ENCODE measurements around the gene NR5A1.

NR5A1 gene

DNA sequence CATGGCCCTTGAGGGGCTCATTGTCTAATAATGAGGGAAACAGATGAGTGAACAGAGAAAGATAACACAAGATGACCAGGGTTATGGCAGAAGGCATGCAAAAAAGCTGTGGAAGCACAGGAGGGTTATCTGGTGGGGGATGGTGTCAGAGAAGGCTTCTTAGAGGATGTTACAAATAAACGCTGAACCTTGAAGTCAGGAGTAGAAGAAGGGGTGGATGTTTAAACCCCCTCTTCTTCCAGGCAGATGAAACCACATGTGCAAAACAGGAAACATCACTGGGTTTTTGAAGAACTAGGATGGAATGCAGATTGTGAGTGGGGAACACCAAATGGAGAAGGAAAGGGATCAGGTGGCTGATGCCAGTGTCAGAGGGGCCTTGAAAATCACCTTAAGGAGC, 41.8 kb upstream of the NR5A1 start:
- no peak for DNase-seq (ENCODE audit: low read depth)
- no peak overlapping the region for H3K4me3 ChIP-seq (ENCODE audit: low read length)
- TF ChIP-seq, protein P1, sequence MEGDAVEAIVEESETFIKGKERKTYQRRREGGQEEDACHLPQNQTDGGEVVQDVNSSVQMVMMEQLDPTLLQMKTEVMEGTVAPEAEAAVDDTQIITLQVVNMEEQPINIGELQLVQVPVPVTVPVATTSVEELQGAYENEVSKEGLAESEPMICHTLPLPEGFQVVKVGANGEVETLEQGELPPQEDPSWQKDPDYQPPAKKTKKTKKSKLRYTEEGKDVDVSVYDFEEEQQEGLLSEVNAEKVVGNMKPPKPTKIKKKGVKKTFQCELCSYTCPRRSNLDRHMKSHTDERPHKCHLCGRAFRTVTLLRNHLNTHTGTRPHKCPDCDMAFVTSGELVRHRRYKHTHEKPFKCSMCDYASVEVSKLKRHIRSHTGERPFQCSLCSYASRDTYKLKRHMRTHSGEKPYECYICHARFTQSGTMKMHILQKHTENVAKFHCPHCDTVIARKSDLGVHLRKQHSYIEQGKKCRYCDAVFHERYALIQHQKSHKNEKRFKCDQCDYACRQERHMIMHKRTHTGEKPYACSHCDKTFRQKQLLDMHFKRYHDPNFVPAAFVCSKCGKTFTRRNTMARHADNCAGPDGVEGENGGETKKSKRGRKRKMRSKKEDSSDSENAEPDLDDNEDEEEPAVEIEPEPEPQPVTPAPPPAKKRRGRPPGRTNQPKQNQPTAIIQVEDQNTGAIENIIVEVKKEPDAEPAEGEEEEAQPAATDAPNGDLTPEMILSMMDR (conservative IDR thresholded peaks at IDR 0.05; ENCODE audit: low read depth, low read length), result no peak

DNA sequence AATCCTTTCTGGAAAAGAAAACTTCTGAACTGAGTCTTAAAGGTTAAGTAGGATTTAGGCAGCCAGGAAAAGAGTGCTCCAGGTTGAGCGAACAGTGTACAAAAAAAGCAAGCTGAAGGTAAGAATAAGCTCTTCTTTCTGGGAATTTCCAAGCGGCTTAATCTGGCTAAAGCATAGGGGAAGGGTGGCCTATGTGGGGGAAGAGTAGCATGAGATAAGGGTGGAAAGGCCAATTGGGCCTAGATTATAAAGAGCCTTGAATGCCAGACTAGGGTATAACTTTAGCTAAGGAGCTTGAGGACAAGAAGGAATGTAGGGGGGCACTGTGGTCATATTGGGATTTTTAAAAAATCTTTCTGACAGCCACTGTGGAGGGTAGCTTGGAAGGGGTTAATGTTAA, 37.3 kb upstream of the NR5A1 start:
- TF ChIP-seq, protein P1 (conservative IDR thresholded peaks at IDR 0.05; ENCODE audit: low read depth, low read length), result no peak
- no peak for DNase-seq (ENCODE audit: low read depth)
- no peak overlapping the region for H3K4me3 ChIP-seq (ENCODE audit: low read length)

DNA sequence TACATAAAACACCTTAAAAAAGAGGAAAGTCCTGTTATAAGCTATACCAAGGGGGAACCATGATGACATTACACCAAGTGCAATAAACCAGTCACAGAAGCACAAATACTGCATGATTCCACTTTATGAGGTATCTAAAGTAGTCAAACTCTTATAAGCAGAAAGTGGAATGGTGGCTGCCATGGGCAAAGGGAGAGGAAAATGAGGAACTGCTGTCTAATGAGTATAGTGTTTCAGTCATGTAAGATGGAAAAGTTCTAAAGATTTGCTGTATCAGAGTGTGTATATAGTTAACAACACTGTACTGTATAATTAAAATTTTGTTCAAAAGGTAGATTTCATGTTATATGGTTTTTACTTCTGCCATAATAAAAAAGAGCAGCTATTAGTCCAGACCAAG, 34.6 kb upstream of the NR5A1 start:
- TF ChIP-seq, protein P1 (conservative IDR thresholded peaks at IDR 0.05; ENCODE audit: low read depth, low read length), result no peak

DNA sequence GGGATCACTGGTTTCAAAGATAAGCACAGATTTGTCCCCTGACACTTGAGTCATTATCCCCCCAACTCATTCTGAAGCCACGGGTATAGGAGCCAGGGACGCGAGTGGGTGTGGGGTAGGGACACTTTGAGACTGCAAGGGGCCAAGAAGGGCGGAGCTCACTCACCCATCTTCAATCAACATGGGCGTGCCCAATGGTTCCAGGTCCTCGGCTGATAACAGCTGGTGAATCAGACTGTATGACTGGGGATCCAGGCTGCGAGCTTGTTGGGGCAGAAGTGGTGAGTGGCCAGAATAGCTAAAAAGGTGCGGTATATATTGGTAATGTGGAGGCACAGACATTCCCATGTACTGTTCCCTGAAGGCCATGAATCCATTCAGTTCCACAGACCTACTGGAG, 30.7 kb upstream of the NR5A1 start:
- no peak overlapping the region for H3K4me3 ChIP-seq (ENCODE audit: low read length)
- TF ChIP-seq, protein P1 (conservative IDR thresholded peaks at IDR 0.05; ENCODE audit: low read depth, low read length), result no peak
- no peak for DNase-seq (ENCODE audit: low read depth)

More for the DNA sequence above, 34.6 kb upstream of the NR5A1 start:
- DNase-seq (ENCODE audit: low read depth), result no peak
- no peak overlapping the region for H3K4me3 ChIP-seq (ENCODE audit: low read length)

DNA sequence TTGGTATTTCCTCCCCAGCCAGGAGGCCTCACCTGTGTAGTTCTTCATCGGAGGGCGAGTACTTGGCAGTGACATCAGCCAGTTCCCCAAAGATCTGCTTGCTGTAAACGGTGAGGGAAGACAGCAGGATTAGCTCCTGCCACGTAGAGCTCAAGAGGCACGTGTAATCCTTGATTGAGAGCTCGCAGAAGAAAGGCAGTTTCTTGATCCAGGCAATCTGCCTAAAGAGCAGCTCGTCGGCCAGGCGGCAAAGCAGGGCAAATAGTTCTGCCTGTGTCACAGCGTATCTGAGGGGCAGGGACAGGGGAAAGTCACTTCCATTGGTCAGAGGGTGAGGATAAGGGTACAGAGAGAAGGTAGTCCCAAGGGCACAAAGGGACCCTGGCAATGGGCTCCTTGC, 28.6 kb upstream of the NR5A1 start:
- DNase-seq (ENCODE audit: low read depth), result no peak
- TF ChIP-seq, protein P1 (conservative IDR thresholded peaks at IDR 0.05; ENCODE audit: low read depth, low read length), result no peak
- no peak overlapping the region for H3K4me3 ChIP-seq (ENCODE audit: low read length)

DNA sequence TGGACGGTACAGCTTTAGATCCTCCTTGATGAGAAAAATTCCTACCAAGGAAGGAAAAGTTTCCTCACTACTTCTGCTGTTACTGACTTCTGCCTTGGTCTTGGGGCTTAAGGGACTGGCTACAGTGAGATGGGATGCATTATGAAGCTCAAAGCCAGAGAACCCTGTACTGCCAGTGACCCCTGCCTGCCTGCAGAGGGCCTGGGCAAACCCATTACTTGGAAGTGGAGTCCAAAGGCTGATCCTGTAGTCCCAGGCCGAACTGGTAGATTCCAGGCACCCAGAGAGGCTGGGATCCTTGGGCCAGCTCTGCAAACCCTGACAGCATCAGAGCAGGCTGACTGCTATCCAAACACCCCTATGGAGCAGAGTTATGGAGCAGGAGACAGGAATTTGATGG, 25.7 kb upstream of the NR5A1 start:
- no peak for DNase-seq (ENCODE audit: low read depth)
- no peak overlapping the region for H3K4me3 ChIP-seq (ENCODE audit: low read length)
- TF ChIP-seq, protein P1 (conservative IDR thresholded peaks at IDR 0.05; ENCODE audit: low read depth, low read length), result peak; percentile 7

DNA sequence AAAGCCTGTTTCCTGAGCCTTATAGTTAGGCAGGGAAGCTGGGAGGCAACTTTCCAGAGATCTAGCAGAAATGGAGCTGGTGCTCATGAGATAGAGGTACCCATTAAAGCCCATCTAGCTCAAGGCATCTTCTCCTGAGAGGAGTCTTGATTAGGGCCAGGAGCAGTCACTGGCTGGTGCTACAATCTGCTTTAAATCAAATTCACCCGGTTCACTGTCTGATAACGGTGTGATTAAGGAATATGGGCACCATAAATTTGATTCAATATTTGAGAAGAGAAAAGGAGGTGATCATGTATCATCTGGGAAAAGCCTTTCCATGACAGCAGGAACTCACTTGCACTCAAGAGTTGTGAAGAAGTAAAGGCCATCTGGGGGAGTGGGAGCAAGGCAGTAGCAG, 23.9 kb upstream of the NR5A1 start:
- TF ChIP-seq, protein P1 (conservative IDR thresholded peaks at IDR 0.05; ENCODE audit: low read depth, low read length), result no peak
- H3K4me3 ChIP-seq (ENCODE audit: low read length), result no peak overlapping the region
- no peak for DNase-seq (ENCODE audit: low read depth)

Data from retinal pigment epithelial cell (primary cell).